ENCODE measurements around the gene PHACTR3. TPM values are rescaled to one million over a fixed set of nuclear protein-coding genes. Genes with fewer than 3 reads are reported as not detected.
A peak's percentile ranks its signal among the peaks of the same experiment; 100 is the strongest.

PHACTR3 gene
- polyA plus RNA-seq, 3 donors, result 9.7 to 10.8 (median 10.5) TPM

GRCh38 chr20:59631751-59632540 lies 27.6 kb downstream of the PHACTR3 start:
- no peak for DNase-seq (ENCODE audit: extremely low read depth in 1 of 11, low read depth in 9 of 11, low spot score in 4 of 11)

- peak in 2 of 11 donors; percentile 20 to 28 for DNase-seq (ENCODE audit: extremely low read depth in 1 of 11, low read depth in 9 of 11, low spot score in 4 of 11)
Measured at GRCh38 chr20:59632541-59633113, 28.3 kb downstream of the PHACTR3 start.

GRCh38 chr20:59633656-59634251 lies 29.4 kb downstream of the PHACTR3 start:
- DNase-seq (ENCODE audit: extremely low read depth in 1 of 11, low read depth in 9 of 11, low spot score in 4 of 11), result peak in 3 of 11 donors; percentile 4 to 47 (median 23)

DNA sequence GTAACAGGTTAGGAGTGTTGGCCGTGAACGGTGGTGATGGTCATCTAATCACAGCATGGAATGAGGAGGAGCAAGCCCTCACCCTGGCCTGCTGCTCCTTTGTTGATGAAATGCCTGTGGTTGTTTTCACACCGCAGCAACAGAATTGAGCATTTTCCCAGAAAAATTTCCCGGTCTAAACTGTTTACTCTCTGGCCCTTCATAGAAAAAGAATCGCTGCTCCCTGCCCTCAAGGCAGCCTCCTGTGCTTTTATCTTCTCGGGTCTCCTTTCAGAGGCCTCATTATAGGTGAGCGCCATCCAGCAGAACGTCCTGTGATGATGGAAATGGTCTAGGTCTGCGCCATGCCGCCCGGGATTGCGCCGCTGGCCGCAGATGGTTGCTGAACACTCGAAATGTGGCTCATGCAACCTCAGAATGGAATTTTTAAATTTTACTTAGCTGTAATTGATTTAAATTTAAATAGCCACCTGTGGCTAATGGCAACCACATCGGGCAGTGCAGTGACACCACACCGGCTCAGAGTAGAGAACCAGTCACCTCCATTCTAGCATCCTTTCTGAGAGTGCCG lies 30.2 kb downstream of the PHACTR3 start:
- no peak for DNase-seq (ENCODE audit: extremely low read depth in 1 of 11, low read depth in 9 of 11, low spot score in 4 of 11)

DNA sequence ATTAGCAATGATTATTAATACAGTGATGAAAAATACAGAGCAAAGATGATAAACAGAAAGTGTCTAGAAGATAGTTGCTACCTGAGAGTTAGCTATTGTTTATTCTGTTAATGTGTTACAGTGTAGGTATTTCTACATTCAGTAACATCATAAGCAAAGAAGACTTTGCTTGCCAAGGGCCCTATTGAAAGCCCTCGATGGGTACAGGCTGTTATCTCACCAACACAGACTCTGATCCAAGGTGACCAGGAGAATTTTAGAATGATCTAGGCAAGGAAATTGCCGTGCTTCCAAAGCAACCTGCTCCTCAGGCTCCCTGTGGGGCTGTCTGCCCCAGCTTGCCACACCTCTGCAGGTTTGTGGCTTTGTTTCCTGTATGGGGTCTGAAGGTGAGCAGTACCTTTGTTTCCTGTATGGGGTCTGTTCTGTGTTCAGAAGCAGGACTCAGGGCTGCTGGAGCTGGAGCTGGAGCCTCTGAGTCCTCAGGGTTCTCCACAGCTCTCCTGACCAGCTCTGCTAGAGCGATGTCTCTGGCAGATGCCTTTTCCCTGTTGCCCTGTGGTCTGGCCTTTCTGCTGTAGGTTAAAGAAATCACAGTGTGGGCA lies 32.5 kb downstream of the PHACTR3 start:
- DNase-seq (ENCODE audit: extremely low read depth in 1 of 11, low read depth in 9 of 11, low spot score in 4 of 11), result no peak

GRCh38 chr20:59640267-59640666 lies 35.9 kb downstream of the PHACTR3 start:
- no peak for DNase-seq (ENCODE audit: extremely low read depth in 1 of 11, low read depth in 9 of 11, low spot score in 4 of 11)

DNA sequence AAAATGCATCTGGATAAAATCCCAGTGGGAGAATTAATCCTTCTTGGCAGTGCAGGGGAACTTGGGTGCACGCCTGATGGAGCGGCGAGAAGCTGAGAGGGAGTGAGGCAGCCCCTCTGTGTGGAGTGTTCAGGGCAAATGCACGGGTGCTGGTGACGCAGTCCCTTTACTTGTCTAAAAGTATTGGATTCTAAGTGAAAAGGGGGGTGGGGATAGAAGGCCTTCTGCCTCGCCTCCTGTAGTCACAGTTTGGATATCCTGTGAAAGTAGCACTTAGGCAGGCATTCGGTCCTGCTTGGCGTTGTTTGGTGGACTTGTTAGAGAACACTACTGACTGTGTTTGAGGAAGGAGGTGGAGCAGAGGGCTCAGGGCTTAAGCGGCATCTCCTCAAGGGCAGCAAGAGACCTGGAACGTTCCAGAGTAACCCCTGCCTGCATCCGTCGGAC lies 39.3 kb downstream of the PHACTR3 start:
- DNase-seq (ENCODE audit: extremely low read depth in 1 of 11, low read depth in 9 of 11, low spot score in 4 of 11), result no peak

DNA sequence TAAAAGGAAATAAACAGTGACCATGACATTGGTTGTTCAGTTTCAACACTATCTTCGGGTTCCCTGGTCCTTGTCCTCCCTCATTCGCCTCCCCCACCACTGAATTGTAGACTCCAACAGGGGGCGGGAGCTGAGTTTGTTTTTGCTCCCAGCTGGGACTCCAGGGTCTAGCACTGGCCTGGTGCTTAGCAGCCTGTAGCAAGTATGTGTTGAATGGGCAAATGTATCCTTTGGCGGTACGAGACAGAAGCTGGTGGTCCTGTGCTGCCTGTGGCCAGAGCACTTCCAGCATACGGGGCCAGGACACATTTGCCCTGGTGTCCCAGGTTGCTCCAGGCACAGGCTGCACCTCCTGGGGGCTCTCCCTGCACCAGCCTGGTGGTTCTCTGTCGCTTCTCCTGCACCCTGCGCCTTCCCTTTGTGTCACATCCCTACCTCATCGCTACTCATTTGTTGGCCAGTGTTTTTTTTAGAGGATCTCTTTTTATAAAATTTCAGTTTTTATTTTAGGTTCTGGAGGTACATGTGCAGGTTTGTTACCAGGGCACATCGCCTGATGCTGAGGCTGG lies 40.1 kb downstream of the PHACTR3 start:
- no peak for DNase-seq (ENCODE audit: extremely low read depth in 1 of 11, low read depth in 9 of 11, low spot score in 4 of 11)

GRCh38 chr20:59645271-59645670 lies 40.9 kb downstream of the PHACTR3 start:
- no peak for DNase-seq (ENCODE audit: extremely low read depth in 1 of 11, low read depth in 9 of 11, low spot score in 4 of 11)

DNA sequence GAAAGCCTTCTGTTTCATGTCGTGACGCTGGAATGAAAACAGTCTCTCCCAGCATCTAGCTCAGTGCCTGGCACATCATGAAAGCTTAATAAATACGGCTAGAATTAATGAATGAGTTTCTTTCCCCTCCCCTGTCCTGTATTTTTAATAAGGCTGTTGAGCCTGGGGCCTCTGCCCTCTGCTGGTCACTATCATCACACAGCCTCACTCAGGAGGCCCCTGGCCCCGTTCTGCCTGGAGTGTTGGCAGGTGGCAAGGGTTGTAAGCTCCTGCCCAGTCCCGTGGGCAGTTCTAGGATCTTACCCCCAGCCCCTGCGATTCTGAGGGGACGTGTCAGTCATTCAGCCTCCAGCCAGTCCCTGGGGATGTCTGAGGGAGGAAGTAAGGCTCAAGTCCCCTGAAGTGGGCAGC lies 41.4 kb downstream of the PHACTR3 start:
- DNase-seq (ENCODE audit: extremely low read depth in 1 of 11, low read depth in 9 of 11, low spot score in 4 of 11), result no peak

DNA sequence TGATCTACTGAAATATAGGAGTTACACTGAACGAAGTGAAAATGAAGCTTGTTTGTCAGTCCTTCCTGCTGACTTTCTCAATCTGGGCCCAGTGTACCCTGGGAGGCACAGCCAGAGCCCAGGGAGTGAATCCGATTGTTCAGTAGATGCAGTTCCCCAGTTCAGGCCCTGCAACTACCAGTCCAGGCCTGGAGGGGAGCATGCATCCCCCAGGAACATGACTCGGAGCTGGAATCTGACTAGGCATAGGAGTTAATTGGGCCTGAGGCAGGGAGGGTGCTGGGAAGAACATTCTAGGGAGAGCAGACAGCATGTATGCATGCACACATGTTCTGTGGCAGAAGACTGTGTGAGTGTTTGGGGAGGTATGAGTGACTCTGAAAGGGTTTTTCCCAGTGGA lies 42.1 kb downstream of the PHACTR3 start:
- DNase-seq (ENCODE audit: extremely low read depth in 1 of 11, low read depth in 9 of 11, low spot score in 4 of 11), result no peak

- no peak for DNase-seq (ENCODE audit: extremely low read depth in 1 of 11, low read depth in 9 of 11, low spot score in 4 of 11)
Measured at GRCh38 chr20:59647271-59647670, 42.9 kb downstream of the PHACTR3 start.

- DNase-seq (ENCODE audit: extremely low read depth in 1 of 11, low read depth in 9 of 11, low spot score in 4 of 11), result no peak
Measured at GRCh38 chr20:59648466-59649070, 44.2 kb downstream of the PHACTR3 start.

DNA sequence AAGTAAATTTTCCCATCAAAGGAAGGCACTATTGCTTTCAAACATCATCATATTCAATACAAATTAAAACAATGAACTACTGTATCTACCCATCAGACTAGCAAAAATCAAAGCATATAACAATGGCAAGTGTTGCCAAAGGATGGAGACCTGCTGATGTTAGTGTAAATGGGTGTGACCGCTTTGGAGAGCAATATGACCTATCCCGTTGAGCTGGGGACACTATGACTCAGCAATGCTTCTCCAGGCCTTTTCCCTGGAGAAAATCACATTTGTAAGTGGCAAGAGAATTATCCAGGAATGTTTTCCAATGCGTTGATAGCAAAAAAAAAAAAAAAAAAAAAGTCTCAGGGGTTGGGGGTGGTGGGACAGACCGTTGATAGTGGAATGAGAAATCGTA lies 46.1 kb downstream of the PHACTR3 start:
- DNase-seq (ENCODE audit: extremely low read depth in 1 of 11, low read depth in 9 of 11, low spot score in 4 of 11), result no peak

- DNase-seq (ENCODE audit: extremely low read depth in 1 of 11, low read depth in 9 of 11, low spot score in 4 of 11), result no peak
Measured at GRCh38 chr20:59652381-59652780, 48.0 kb downstream of the PHACTR3 start.

GRCh38 chr20:59656417-59656816 lies 52.1 kb downstream of the PHACTR3 start:
- no peak for DNase-seq (ENCODE audit: extremely low read depth in 1 of 11, low read depth in 9 of 11, low spot score in 4 of 11)

- no peak for DNase-seq (ENCODE audit: extremely low read depth in 1 of 11, low read depth in 9 of 11, low spot score in 4 of 11)
Measured at GRCh38 chr20:59657459-59658046, 53.2 kb downstream of the PHACTR3 start.

- DNase-seq (ENCODE audit: extremely low read depth in 1 of 11, low read depth in 9 of 11, low spot score in 4 of 11), result no peak
Measured at GRCh38 chr20:59660471-59660870, 56.1 kb downstream of the PHACTR3 start.

- DNase-seq (ENCODE audit: extremely low read depth in 1 of 11, low read depth in 9 of 11, low spot score in 4 of 11), result no peak
Measured at GRCh38 chr20:59661153-59661552, 56.8 kb downstream of the PHACTR3 start.

All from renal cortex interstitium (tissue), 11 donors.